ENCODE measurements around the gene GRID2. TPM values are rescaled to one million over a fixed set of nuclear protein-coding genes. Genes with fewer than 3 reads are reported as not detected.

The GRID2 gene
- total RNA-seq, 3 donors from 2014 or later = under 0.01 TPM

DNA sequence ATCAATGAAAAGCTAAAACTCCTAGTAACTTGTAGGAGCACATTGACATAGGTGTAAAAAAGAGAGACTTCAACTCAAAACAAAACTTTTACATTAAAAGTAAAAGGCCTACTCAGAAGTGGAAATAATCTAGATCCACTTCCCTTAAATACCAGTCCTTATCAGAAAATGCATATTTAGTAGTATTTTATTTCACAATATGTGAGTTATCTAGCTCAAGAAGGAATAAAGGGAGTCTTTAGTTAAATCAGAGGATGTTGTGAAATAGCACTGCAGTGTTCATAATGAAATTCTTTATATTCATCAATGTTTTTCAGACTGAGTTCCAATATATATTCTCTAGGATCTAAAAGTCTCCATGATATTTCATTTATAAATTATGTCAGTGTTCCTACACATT lies 715.0 kb downstream of the GRID2 start:
- H3K36me3 ChIP-seq = no peaks in the 10 kb centered on the region
- H3K9me3 ChIP-seq = no peaks in the 10 kb centered on the region
- no peaks in the 10 kb centered on the region for H3K4me1 ChIP-seq
- H3K27ac ChIP-seq = no peak overlapping the region
- DNase-seq (ENCODE audit: low spot score in 2 of 2) = no peak
- no peak overlapping the region for H3K4me3 ChIP-seq
- intact Hi-C loops (cut with DNase I; ENCODE audit: low total_unique reads) = no loop called here
- TF ChIP-seq, protein P1, sequence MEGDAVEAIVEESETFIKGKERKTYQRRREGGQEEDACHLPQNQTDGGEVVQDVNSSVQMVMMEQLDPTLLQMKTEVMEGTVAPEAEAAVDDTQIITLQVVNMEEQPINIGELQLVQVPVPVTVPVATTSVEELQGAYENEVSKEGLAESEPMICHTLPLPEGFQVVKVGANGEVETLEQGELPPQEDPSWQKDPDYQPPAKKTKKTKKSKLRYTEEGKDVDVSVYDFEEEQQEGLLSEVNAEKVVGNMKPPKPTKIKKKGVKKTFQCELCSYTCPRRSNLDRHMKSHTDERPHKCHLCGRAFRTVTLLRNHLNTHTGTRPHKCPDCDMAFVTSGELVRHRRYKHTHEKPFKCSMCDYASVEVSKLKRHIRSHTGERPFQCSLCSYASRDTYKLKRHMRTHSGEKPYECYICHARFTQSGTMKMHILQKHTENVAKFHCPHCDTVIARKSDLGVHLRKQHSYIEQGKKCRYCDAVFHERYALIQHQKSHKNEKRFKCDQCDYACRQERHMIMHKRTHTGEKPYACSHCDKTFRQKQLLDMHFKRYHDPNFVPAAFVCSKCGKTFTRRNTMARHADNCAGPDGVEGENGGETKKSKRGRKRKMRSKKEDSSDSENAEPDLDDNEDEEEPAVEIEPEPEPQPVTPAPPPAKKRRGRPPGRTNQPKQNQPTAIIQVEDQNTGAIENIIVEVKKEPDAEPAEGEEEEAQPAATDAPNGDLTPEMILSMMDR (IDR thresholded peaks at IDR 0.05) = no peak
- no peak for TF ChIP-seq POLR2AphosphoS5 (IDR thresholded peaks at IDR 0.05)
- TF ChIP-seq POLR2A (IDR thresholded peaks at IDR 0.05) = no peak
- no peaks in the 10 kb centered on the region for H3K27me3 ChIP-seq

DNA sequence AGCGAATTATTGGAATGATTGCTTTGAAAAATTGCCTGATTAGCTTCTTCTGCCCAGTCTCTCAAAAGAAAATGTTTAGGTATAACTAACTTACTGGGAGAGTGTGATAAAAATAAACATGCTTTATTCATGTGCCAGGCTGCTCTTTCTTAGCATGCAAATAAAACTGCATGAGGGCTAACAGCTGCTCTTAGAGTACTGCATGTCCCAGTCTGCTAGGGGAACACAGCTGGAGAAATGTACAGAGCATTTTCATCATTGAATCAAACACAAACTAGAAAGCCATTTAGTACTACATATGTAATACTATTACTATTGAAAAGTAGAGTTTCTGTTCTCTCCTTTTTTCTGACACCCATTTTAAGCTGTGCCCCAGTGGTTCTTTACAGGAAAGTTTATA lies 726.0 kb downstream of the GRID2 start:
- no peaks in the 10 kb centered on the region for H3K4me1 ChIP-seq
- no peaks in the 10 kb centered on the region for H3K27me3 ChIP-seq
- H3K4me3 ChIP-seq = no peak overlapping the region
- H3K36me3 ChIP-seq = no peaks in the 10 kb centered on the region
- H3K27ac ChIP-seq = no peak overlapping the region
- H3K9me3 ChIP-seq = no peaks in the 10 kb centered on the region
- TF ChIP-seq POLR2A (IDR thresholded peaks at IDR 0.05) (no peak), POLR2AphosphoS5 (IDR thresholded peaks at IDR 0.05) (no peak)
- TF ChIP-seq, protein P1 (IDR thresholded peaks at IDR 0.05) = no peak
- intact Hi-C loops (cut with DNase I; ENCODE audit: low total_unique reads) = no loop called here
- DNase-seq (ENCODE audit: low spot score in 2 of 2) = no peak

DNA sequence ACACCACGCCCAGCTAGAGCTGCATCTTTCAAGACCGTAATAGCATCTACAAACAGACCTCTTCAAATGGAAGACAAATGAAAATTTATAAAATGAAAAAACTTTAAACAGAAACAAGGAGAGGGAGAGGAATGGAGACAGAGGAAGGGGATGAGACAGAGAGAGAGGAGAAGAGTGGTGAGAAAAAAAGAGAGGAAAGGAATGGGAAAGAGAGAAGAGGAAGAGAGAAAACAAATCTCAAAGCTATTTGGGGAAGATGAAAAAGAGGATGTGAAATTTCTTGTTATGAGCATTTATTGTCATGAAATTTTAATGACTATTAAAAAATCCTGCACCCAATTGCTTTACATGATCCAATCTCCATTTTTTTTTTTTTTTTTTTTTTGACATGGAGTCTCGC lies 726.9 kb downstream of the GRID2 start:
- TF ChIP-seq POLR2A (IDR thresholded peaks at IDR 0.05) (no peak), POLR2AphosphoS5 (IDR thresholded peaks at IDR 0.05) (no peak)
- TF ChIP-seq, protein P1 (IDR thresholded peaks at IDR 0.05) = no peak
- no peak overlapping the region for H3K27ac ChIP-seq
- intact Hi-C loops (cut with DNase I; ENCODE audit: low total_unique reads) = no loop called here
- H3K4me1 ChIP-seq = no peaks in the 10 kb centered on the region
- H3K36me3 ChIP-seq = no peaks in the 10 kb centered on the region
- DNase-seq (ENCODE audit: low spot score in 2 of 2) = no peak
- H3K9me3 ChIP-seq = no peaks in the 10 kb centered on the region
- H3K4me3 ChIP-seq = no peak overlapping the region
- no peaks in the 10 kb centered on the region for H3K27me3 ChIP-seq

DNA sequence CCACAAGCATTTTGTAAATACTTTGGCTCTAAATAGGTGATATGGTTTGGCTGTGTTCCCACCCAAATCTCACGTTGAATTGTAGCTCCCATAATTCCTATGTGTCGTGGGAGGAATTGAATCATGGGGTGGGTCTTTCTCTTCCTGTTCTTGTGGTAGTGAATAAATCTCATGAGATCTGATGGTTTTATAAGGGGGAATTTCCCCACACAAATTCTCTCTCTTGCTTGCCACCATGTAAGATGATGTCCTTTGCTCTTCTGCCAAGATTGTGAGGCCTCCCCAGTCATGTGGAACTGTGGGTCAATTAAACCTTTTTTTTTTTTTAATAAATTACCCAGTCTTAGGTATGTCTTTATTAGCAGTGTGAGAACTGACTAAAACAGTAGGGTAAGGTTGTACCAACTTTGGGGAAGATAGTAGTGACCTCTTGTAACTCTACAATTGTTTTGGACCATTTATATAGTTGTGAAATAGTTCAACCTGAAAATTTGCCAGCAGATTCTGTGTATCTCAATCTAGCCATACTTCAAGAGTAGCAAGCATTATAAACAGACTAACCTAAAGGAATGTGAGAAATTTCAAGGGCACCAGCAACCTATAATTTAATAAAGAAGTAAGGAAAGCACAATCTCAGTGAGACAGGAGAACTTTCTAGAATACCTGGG lies 727.8 kb downstream of the GRID2 start:
- Histone ChIP-seq H3K36me3 (no peaks in the 10 kb centered on the region), H3K27me3 (no peaks in the 10 kb centered on the region)

DNA sequence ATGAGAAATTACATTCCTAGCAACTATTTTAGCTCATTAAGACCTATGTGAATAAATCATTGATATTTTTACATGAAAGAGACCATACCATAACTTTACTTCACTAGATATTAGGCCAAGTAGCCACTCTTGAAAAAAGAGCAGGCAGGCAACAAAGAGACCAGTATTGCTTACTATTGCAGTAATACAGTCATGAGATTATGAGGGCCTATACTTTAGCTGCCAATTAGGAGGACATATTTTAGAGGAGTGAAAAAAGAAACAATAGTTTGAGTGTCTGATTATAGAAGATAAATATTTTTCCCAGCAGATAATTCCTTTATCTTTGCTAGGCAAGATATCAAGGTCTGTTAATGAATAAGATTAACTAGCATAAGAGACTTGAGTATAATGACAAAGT lies 739.0 kb downstream of the GRID2 start:
- no peak for DNase-seq (ENCODE audit: low spot score in 2 of 2)
- H3K36me3 ChIP-seq = no peaks in the 10 kb centered on the region
- intact Hi-C loops (cut with DNase I; ENCODE audit: low total_unique reads) = no loop called here
- no peaks in the 10 kb centered on the region for H3K9me3 ChIP-seq
- H3K4me3 ChIP-seq = no peak overlapping the region
- H3K4me1 ChIP-seq = no peaks in the 10 kb centered on the region
- TF ChIP-seq, protein P1 (IDR thresholded peaks at IDR 0.05) = no peak
- no peak for TF ChIP-seq POLR2AphosphoS5 (IDR thresholded peaks at IDR 0.05)
- no peak for TF ChIP-seq POLR2A (IDR thresholded peaks at IDR 0.05)
- H3K27me3 ChIP-seq = no peaks in the 10 kb centered on the region
- no peak overlapping the region for H3K27ac ChIP-seq

More for the DNA sequence above, 727.8 kb downstream of the GRID2 start:
- Histone ChIP-seq H3K4me1 (no peaks in the 10 kb centered on the region), H3K9me3 (no peaks in the 10 kb centered on the region), H3K4me3 (no peak overlapping the region), H3K27ac (no peak overlapping the region)
- no peak for DNase-seq (ENCODE audit: low spot score in 2 of 2)
- intact Hi-C loops (cut with DNase I; ENCODE audit: low total_unique reads) = no loop called here
- no peak for TF ChIP-seq POLR2A (IDR thresholded peaks at IDR 0.05)
- TF ChIP-seq, protein P1 (IDR thresholded peaks at IDR 0.05) = no peak
- no peak for TF ChIP-seq POLR2AphosphoS5 (IDR thresholded peaks at IDR 0.05)

Data from breast epithelium (tissue), 4 donors.